ENCODE measurements around the gene DDIT4L.
"Not testable (repeated sequence)": the region's sequence is repeated elsewhere in the genome, so short reads cannot be mapped to it uniquely, and the experiment has no call there.

The DDIT4L gene

GRCh38 chr4:100189820-100190642 is at the start of gene DDIT4L:
DDIT4L (minus strand) TSS chr4:100190468; CDS start chr4:100189983, 485 bp downstream.
- peak; percentile 82 for DNase-seq (ENCODE audit: low spot score)

DNA sequence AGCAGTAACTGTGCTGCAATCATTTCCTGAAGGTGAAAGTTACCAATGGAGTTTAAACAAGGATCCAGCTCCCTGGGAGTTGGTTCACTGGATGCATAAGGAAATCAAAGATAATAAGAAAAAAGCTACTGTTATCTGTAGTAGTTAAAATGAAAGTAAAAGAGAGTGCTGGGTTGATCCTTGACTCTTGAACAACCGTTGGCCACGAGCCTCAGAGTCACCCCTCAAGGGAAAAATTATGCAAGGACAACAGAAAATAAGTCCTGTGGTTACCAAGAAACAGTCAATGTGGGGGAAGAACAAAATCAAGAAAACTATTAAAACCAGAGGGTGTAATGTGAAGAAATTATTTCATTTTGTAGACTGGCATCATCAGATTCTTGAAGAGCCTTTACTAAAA is 49.7 kb upstream of the DDIT4L start:
- DNase-seq (ENCODE audit: low spot score): no peak

- no peak for DNase-seq (ENCODE audit: low spot score)
Observed at GRCh38 chr4:100224721-100225120, 34.5 kb upstream of the DDIT4L start.

DNA sequence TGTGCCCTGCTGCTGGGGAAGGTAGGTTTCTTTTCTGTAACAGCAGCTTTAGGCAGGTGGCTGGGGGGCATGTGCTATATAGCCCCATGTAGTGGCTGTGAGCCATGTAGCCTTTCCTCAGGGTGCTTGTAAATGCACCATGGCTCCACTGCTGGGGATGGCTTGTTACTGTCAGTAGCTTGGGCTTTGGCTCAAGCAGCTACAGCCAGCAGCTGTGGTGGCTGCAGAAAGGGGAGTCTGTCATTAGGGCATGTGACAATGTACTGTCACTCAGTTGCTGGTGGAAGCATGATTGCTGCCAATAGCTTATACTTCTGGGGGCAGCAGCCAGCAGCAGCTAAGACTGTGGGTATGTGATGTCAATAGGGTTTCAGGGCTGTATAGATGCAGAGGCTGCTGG is 33.9 kb upstream of the DDIT4L start:
- DNase-seq (ENCODE audit: low spot score): no peak

DNA sequence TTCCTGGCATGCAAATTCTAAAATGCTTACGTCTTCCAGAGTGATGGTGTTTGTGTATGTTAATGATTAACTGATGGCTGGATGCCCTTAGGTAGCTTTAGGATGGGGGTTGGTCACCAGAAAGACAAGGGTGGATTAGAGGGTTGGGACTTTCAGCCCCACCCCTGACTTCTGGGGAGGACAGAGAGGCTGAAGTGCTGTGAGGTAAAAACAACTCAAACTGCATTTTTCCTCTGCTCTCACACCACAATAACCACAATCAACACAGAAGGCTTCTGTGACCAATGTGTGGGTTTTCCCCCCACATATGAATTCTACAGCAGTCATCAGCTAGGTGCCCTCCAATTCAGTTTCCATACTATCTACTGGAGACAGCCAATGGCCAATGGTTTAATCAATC is 18.7 kb upstream of the DDIT4L start:
- DNase-seq (ENCODE audit: low spot score): no peak

GRCh38 chr4:100208459-100208858 is 18.2 kb upstream of the DDIT4L start:
- no peak for DNase-seq (ENCODE audit: low spot score)

GRCh38 chr4:100206850-100207249 is 16.6 kb upstream of the DDIT4L start:
- DNase-seq (ENCODE audit: low spot score): no peak

DNA sequence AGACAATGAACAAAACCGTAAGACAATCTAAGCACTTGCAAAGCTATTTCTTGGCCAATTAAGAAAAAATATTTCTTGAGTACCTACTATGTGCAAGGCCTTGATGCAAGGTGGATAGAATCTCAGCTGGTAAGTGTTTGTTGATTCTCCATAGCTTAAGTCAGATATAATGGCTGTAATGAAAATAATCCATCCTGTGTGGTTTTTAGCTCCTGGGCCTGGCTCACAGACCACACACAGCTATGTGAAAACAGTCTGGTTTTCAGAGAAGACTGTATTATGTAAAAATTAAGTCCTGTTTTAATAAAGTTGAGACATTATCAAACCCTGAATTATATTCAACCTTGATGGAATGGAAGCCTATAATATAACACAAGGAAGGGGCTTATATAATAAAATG is 7.8 kb upstream of the DDIT4L start:
- DNase-seq (ENCODE audit: low spot score): no peak

- not testable (repeated sequence) for DNase-seq (ENCODE audit: low spot score)
Observed at GRCh38 chr4:100196388-100197071, 6.3 kb upstream of the DDIT4L start.

GRCh38 chr4:100190643-100191600 is 654 bp upstream of the DDIT4L start:
- peak; percentile 60 for DNase-seq (ENCODE audit: low spot score)

DNA sequence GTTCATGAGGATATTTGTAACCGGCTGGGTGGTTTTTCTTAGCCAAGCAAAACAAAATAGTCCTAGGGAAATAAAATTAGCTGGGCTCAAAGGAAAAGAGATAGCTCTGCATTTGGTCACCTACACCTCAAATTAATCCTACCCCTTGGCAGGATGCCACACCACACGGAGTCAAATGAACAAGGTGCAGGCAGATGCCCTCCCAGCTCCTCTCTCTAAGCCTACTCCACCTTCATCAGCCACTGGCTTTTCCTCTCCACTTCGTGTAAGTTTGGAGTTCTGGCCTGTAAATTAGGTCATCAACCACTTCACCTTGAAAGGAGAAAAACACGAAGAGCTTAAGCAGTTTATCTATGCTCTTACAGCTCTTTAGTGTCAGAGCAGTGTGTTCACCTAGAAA is 1.4 kb downstream of the DDIT4L start:
- DNase-seq (ENCODE audit: low spot score): no peak

GRCh38 chr4:100187781-100188180 is 2.5 kb downstream of the DDIT4L start:
- no peak for DNase-seq (ENCODE audit: low spot score)

- no peak for DNase-seq (ENCODE audit: low spot score)
Observed at GRCh38 chr4:100184787-100185186, 5.5 kb downstream of the DDIT4L start.

GRCh38 chr4:100177855-100178254 is 12.4 kb downstream of the DDIT4L start:
- DNase-seq (ENCODE audit: low spot score): no peak

- DNase-seq (ENCODE audit: low spot score): no peak
Observed at GRCh38 chr4:100177126-100177525, 13.1 kb downstream of the DDIT4L start.

DNA sequence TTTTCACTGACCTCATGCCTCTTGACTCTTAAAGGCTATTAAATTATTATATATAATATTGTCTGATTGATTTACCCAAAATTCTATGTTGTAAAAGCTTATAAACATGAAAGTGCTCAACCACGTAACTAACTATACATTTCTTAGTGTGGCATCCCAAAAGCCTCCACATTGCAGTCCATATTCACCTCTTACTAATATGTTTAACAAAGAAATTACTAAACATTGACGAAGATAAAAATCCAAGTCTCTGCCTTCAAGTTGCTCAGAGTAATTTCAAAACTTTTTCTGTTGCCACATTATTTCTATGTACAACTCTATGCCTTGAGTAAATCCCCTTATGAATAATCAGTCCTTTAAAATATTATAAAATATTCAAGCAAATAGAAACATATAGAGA is 14.4 kb downstream of the DDIT4L start:
- DNase-seq (ENCODE audit: low spot score): no peak

- DNase-seq (ENCODE audit: low spot score): no peak
Observed at GRCh38 chr4:100174985-100175383, 15.3 kb downstream of the DDIT4L start.

GRCh38 chr4:100170986-100171385 is 19.3 kb downstream of the DDIT4L start:
- DNase-seq (ENCODE audit: low spot score): no peak

GRCh38 chr4:100169491-100170485 is 20.5 kb downstream of the DDIT4L start:
- DNase-seq (ENCODE audit: low spot score): no peak

DNA sequence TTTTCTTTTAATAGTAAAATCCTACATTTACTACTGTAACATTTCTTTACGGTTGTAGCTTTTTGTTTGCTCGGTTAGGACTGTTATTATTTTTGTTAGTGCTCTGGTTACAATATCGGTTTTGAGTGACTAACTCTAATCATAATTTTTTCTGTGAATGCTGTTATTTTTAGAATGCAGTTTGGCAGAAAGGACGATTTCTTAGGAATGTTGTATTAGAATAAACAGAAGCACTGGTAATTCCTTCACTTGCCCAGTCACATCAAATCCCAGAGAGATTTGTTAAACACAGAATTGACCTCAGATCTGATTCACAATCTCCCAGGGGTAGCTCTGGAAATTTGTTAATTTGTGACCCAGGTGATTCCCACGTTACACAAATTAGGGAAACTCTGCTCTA is 21.7 kb downstream of the DDIT4L start:
- no peak for DNase-seq (ENCODE audit: low spot score)

Measured in ecto neural progenitor cell (in vitro differentiated cells).